ENCODE measurements around the gene FOXA1.
"Not testable (repeated sequence)": the region's sequence is repeated elsewhere in the genome, so short reads cannot be mapped to it uniquely, and the experiment has no call there.

Gene FOXA1

DNA sequence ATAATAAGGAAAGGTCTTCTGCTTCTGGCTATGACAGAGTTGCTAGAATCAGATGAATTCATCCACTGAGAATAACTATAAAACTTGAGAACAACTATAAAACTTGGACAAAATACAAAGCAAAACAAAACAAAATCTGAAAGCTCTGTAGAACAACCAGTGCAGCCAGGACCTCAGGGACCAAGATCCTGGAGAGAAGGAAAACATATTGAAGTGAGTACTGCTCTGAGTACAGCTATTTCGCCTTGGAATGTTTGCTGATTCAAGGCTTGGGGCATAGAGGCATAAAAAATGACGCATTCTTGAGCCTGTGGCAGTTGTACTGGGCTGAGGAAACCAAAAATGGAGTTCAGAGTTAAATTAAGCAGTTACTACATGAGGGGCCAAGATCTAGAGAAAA, 21.7 kb downstream of the FOXA1 start:
- DNase-seq = no peak
- intact Hi-C loops (cut with DNase I) = no loop called here

GRCh38 chr14:37571391-37571790, 23.7 kb downstream of the FOXA1 start:
- intact Hi-C loops (cut with DNase I) = no loop called here
- DNase-seq = no peak

GRCh38 chr14:37569729-37570128, 25.3 kb downstream of the FOXA1 start:
- DNase-seq = no peak
- intact Hi-C loops (cut with DNase I) = no loop called here

GRCh38 chr14:37566811-37567371, 28.2 kb downstream of the FOXA1 start:
- no peak for DNase-seq
- intact Hi-C loops (cut with DNase I) = no loop called here

GRCh38 chr14:37565550-37565949, 29.5 kb downstream of the FOXA1 start:
- intact Hi-C loops (cut with DNase I) = no loop called here
- no peak for DNase-seq

GRCh38 chr14:37563189-37563588, 31.9 kb downstream of the FOXA1 start:
- no peak for DNase-seq
- intact Hi-C loops (cut with DNase I) = no loop called here

GRCh38 chr14:37559386-37559785, 35.7 kb downstream of the FOXA1 start:
- intact Hi-C loops (cut with DNase I) = no loop called here
- DNase-seq = no peak

GRCh38 chr14:37558740-37559139, 36.3 kb downstream of the FOXA1 start:
- no peak for DNase-seq
- intact Hi-C loops (cut with DNase I) = no loop called here

GRCh38 chr14:37555596-37555995, 39.5 kb downstream of the FOXA1 start:
- intact Hi-C loops (cut with DNase I); DNase-seq: not testable (repeated sequence)

- DNase-seq = no peak
These were observed 41.0 kb downstream of the FOXA1 start for GRCh38 chr14:37553935-37554550.

DNA sequence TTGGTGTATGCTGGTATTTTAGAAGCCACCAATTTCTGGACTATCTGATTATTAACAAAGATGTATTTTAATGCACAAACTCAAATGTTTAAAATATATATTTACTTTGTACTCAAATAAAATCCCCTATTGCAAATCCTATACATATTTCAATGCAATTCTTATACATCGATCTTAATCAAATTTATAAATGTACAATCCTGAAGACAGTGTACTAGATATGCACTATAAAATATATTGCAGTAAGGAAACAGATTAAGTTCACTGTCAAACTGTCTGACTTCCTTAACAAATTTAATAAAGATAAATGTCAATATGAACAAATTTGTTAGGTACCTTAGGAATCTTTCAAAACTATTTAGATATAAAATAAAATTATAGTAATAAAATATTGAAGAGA, 43.9 kb downstream of the FOXA1 start:
- no peak for DNase-seq
- intact Hi-C loops (cut with DNase I) = no loop called here

More at GRCh38 chr14:37553935-37554550, 41.0 kb downstream of the FOXA1 start:
- intact Hi-C loops (cut with DNase I) = no loop called here

GRCh38 chr14:37550511-37550910, 44.5 kb downstream of the FOXA1 start:
- intact Hi-C loops (cut with DNase I) = no loop called here
- no peak for DNase-seq

DNA sequence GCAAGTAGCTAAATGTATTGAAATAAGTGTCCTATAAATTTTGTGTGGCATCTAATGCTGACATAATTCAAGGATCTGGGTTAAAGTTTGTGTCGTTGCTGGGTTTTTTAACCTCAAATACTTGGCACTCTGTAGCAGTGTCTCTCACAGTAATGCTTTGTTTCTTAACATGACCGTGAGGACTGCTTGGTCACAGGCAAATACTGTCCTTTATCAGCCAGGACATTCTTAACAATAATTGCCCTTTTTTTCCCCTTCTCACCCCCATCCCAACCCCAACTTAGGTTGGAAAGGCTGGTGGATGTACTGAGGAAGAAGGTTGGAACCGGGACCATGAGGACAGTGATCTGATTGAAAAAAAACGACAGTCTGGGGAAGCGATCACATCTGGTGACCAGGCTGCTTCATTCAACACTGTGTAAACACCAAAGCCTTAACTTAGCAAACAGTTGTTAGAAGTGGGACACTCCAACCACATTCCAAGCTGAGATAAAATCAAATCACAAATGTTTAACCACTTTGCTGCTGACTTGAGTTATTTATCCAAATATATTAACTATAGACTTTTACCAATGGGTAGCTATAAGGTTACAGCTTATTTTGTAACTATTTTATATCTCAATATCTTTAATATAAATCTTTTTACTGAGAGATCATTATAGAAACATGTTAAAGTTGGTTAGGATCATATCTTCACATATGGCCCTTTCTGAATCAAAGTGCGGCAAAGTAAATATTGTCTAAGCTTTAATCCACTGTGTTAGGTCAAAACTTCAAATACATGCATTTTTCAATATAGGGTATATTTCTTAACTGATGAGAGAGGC, 48.2 kb downstream of the FOXA1 start:
- DNase-seq = no peak

GRCh38 chr14:37545174-37545573, 49.9 kb downstream of the FOXA1 start:
- no peak for DNase-seq
- intact Hi-C loops (cut with DNase I) = no loop called here

More for the DNA sequence above, 48.2 kb downstream of the FOXA1 start:
- intact Hi-C loops (cut with DNase I) = no loop called here

GRCh38 chr14:37544407-37544806, 50.6 kb downstream of the FOXA1 start:
- intact Hi-C loops (cut with DNase I) = no loop called here
- DNase-seq = no peak

- intact Hi-C loops (cut with DNase I) = no loop called here
- DNase-seq = no peak
These were observed 55.1 kb downstream of the FOXA1 start for GRCh38 chr14:37539992-37540391.

Measured in head of caudate nucleus (tissue), 42 donors.